Iris pigment epithelial cell (primary cell): ENCODE data around the gene PPP1R18.
A peak's percentile ranks its signal among the peaks of the same experiment; 100 is the strongest.

Experiments used
- DNase-seq: peaks from one replicate; pipeline ENCODE4 v3.0.0-alpha.2; 2011; ENCODE audit warnings: low read depth

The PPP1R18 gene

DNA sequence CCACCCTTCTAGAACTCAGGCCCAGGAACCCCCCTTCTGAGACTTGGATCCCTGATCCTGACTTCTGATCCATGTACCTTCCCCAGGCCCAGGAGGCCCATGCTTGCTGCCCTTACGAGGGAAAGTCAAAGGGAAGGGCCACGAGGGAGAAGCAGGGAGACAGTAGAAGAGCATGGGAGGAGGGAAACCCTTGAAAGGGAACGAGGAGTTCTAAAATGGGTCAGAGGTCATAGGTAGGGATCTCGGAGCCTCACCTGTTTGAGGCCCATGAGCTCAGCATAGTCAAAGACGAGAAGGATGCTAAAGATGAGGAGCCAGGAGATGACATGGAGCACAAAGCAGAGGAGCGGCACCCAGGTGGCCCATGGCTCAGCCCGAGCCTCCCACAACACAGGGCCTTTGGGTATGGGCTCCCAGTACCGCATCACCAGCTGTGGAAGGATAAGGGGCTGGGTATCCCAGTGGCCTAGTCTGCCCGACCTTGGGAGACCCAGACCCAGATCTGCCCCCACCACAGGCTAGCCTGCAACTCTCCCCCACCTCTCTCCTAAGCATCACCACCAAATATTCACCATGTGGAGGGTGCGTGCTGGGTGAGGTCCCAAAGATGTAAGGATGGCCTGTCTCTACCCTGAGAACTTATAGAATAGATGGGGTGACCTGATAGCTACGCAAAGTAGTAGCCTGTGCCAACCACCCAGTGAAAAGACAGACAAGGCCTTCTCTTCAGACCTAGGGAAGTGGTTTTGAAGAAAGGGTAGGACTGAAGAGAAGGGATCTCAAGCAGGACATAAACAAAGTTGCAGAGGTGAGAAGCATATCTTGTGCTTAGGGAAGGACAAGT lies 2.8 kb upstream of the PPP1R18 start:
- DNase-seq = no peak

DNA sequence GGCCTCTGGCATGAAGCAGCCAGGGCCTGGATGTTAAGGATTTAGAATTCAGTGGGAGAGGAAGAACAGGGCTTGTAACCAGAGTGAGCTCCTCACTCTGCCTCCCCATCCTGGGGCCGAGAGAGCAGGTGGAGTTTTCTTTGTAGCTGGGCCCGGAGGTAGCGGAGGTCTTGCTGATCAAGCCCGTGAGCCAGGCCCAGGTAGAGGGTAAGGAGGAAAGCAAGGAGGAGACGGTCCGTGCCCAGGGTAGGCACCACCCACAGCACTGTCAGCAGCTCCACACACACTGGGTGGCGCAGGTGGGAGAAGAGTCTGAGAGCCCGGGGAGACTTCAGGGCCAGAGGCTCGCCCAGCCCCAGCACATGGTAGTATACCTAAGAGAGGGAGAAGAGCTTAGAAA lies 2.1 kb upstream of the PPP1R18 start:
- no peak for DNase-seq

DNA sequence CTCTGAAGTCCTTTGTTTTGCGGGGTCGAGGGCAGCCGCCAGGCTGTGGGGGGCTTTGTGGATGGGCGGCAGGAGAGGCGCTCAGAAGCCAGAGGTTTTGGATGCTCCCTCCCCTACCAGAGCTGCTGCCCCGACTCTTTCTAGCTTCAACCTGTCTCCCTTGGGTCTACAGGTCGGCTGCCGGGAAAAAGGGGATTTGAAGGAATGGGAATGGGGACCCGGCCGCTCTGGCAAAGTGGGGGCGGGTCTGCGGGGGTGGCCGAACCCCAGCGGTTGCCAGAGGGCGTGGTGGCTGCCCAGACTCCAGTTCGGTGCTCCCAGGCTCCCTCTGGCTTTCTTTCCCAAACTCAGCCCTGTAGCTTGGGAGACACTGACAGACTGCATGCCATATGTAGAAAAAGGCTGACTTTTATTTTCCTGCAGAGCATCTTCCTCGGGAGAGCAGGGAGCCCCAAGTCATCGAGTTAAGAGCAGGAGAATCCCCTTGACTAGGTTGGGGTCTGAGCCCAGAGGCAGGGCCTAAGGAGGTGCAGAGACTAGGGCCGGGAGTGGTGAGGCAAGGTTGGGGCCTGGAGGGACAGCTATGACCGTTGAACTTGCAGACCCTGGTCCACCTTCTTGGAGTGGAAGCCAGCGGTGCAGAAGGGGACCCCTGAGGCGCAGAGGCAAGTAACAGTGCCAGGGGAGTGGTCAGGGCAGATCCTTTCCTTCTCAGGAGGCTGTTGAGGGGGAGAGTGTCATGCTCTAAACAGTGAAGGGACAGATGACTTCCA lies 1.4 kb upstream of the PPP1R18 start:
- peak; percentile 44 for DNase-seq

DNA sequence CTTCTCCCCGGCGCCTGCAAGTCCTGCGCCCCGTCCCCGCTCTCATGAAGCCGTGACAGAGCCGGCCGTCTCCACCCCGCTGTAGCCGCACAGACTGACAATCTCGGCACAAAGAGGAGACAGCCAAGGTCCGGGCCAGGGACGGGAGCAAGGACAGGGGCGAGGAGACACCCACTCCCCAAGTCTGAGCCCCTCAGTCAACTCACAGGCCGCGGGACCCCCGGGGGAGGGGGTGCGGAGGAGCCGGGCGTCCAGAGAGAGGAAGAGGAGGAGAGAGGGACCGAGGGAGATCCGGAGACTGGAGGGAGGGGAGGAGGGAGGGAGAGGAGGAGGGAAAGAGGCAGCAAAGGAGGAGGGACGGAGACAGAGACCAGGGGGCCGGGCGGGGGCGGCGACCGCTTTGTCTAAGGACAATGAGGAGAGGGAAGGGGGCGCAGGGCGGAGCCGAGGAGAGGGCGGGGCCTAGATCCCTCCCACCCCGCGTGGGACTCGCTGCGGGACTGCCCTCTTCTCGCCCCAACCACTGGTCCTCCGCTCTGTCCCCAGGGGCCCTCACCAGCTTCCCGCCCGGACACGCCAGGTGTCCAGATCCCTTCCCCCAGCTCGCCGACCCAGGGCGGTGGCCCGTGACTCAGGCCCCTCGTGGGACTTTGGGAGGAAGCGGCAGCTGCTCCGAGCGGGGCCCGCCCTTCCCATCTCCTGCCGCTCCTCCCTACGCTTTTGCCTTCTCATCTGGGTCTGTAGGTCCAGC lies 638 bp upstream of the PPP1R18 start:
- peak; percentile 92 for DNase-seq

DNA sequence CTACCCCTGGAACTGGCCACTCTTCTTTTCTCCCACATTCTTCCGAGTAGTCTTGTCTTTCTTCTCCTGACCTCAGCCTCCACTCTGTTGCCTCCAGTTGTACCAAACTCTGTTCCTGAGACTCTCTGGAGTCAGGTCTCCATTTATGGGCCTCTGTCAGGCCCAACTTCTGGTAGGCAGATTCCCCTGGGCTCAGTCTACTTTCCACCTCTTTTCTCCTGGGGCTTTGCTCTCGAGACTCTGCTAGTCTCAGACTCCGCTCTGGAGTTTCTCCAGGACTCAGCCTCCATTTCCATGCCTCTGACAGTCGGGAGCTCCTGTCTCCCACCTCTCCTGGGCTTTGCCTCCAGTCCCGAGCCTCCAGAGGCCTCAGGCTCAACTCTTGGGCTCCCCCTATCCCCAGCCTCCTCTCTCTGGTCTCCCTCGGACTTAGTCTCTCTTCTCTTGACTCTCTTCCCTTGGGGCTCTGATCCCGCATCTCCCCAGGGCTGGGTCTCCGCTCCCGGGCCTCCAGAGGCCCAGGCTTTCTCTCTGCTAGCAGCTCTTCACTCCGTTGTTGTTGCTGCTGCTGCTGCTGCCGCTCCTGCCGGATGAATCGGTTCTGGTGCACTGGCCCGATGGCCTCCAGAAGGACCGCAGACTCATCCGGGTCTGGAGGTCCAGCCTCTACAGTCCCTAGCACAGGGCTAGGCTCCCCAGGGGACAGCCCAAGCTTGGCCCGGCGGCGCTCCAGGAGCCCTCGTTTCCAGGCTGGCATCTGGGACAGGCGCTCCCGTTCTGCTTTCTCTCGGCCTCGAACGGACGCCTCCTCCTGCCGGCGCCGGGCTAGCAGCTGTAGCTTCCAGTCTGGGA lies 1.1 kb downstream of the PPP1R18 start:
- peak; percentile 55 for DNase-seq

DNA sequence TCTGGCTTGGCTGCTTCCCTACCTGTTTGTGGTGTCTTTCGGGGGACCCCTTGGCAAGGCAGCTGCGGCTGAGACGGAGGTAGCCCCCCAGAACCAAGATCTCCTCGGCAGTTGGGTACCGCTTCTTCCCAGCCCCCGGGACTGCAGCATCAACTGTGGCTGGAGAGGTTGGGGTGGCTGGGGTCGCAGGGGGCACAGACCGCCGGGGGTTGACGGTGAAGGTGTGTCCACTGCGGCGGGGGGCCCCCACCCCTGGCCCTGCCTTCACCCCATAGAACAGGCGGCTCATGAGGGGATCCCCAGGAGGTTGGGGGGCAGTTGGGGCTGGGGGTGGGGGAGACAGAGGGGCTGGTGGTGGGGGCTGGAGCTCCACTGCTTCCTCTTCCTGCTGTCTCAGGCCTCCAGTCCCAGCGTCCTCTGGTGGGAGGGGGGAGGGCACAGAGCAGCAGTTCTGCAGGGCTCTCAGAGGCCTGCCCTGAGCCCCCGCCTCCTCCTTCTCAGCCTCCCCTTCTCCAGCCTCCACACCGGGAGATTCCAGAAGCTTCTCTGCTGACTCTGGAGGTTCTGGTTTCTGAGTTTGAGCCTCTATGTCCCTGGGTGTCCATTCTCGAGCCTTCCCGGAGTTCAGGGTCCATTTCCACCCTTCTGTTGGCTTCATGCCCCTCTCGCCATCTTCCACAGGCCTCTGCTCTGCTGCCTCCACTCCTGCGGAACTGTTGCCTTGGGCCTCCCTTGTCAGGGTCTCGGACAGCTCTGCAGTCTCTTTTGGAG lies 1.9 kb downstream of the PPP1R18 start:
- peak; percentile 58 for DNase-seq

DNA sequence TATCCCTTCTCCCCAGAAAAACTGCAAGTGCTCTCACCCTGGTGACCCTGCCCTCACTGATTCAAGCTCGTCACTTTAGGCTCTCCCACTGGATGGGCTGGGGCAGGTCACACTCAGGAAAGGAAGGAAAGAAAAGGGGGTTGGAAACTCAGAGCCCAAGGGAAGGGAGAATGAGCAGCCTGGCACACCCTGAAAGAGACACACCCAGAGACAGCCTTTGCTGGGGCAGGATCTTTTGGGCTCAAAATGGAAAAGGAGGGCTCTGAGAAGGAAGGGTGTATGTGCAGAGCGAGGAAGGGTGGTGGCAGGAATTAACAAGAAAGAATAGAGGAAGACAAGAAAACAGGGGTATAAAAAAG lies 2.5 kb downstream of the PPP1R18 start:
- DNase-seq = no peak

DNA sequence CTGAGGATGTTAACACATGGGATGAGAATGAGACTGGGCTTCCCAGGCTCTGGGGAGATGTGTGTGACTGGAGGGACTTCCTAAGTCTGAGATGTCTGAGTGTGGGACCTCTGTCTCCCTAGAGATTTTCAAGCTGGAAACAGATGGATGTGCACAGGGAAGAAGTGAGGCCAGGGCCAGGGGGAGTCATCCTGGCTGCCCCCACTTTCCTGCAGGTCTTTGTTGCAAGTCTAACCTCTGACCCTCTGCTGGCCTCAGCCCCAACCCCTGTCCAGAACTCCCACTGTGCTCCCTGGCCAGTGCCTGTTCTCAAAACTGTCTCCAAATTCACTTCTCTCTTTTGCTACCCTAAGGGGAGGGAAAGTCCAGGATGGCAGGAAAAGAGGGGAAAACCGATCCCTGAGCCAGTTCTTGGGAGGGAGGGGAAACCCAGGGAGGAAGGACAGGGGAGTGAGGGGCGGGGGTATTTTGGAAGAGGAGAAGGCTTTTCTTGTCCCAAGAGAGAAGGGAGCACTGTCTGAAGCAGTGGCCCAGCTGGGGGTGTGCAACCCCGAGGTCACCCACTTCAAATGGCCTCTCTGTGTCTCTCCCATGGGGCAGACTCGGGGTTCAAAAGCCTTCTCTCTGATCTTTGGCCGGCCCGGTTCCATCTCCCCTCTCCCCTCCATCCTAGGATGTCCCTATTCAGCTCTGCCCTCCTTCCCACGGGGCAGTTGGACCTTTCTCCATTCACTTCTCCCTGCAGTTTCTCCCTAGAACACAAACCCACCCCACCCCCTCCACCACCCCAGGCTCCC lies 3.1 kb downstream of the PPP1R18 start:
- no peak for DNase-seq

DNA sequence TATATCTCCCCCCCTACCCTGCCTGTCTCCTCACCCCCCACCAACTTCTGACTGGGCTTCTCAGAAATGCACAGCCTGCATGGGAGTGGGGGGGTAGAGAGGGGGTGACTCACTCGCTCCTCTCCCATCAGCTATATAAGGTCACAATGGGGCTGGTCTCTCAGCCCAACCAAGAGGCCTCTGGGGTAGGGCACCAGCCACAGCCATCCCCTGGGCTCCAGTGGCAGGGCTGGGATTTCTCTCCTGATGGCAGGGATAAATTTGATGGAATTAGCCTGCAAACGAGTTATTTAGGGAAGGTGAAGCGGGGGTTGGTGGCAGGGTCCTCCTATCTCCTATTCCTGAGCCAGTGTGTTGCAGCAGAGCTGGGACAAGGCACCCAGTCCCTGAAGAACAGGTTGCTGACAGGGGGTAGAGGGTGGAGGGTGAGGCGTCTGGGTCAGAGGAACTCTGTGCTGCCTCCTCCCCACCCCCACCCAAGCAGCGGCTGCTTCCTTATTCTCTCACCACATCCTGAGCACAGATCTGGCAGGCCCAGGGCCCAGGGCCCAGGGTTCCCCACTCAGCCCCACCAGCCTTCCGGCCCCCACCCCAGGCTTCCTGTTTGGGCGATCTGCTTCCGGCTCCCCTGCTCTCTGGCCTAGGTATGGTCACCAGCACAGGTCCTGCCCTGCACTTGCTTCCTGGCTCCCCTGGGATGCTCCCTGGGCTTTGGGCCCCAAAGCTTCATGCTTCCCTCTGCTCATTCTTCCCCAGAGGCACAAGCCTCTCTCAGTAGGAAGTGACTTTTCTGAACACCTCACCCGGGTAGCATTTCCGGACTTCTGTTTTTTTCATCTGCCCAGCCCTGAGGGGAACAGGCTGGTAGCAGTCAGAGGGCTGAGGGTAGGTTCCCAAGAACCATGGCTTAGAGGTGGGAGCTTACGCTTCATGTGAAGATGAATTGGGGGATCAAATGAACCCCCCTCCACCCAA lies 4.0 kb downstream of the PPP1R18 start:
- DNase-seq = peak; percentile 93

DNA sequence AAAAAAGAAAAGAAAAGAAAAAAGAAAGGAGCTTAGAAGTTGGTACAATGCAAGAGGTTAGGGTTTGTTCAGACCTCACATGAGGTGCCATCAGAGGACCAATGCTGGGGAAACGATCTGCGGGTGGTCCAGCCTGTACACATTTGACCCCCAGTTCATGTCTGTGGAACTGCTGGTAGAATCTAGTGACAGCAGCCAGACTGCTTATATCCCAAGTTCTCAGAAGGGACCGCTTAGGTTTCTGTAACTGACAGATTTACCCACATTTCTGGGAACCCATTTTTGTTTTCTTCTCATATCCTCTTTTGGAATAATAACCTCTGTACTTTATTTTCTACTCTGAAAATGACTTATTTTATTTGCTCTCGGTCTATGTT lies 4.7 kb downstream of the PPP1R18 start:
- DNase-seq = no peak

DNA sequence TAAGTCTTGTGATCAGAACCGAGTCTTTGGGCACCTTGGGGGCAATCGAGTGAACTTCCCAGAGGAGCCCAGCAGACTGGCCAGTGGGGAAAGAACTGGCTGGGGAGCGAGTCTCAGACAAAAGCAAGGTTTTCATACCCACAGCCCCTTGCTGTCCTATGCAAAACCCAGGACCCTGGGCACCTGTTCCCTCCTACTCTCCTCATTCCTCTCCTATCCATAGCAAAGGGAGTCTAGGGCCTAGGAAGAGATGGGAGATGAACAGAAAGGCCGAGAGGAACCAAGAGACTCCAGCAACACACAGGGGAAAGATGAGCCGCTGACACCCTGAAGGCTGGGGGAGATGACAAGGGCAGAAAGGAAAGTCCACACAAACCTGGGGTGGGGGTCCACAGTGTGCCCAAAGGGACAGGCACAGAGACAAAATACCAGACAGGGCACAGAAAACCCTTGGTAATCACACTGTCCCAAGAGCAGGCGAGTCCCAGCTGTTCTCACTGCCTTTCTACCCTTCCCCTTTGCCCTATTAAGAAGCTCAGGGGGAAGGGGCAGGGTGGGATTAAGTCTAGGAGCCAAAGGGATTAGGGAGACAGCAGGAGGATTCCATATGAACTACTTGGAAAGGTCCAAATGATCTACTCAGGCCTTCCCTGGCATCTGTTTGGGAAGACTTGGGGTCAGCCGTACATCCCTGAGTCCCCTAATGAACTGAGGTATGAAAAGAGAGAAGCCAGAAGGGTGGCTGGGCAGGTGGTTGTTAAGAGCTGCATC lies 6.5 kb downstream of the PPP1R18 start:
- no peak for DNase-seq

DNA sequence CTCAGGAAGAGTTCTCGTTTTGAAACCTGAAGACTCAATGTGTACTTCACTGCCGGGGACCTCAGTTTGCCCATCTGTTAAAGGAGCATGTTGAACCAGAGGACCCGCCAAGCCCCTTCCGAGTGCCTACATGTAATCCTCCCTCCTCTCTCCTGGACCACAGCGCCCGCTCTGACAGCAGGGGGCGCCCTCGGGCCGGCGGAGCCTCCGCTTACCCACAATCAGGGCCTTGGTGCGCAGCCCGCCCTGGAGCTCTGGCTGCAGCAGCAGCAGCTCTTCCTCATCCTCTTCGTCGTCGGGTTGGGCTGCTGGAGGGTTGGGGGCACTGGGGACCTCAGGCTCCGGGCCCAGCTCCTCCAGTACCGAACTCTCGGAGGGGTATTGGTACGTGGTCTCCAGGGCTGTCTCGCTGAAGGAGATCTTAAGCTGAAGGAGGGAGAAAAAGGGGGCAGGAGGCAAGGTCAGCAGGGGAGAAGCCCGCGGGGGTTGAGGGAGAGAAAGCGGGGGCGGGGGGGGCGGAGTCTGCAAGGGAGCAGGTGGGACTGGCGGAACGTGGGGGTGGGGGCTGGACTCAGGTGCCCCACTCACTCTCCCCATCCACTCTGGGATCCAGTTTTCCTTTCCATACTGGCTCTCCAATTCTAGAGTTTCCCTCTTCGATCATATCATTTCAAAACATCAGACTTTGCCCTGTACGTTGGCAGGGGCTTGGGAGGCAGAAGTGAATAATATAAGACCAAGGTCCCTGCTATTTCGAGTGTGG lies 7.3 kb downstream of the PPP1R18 start:
- DNase-seq = peak; percentile 77

DNA sequence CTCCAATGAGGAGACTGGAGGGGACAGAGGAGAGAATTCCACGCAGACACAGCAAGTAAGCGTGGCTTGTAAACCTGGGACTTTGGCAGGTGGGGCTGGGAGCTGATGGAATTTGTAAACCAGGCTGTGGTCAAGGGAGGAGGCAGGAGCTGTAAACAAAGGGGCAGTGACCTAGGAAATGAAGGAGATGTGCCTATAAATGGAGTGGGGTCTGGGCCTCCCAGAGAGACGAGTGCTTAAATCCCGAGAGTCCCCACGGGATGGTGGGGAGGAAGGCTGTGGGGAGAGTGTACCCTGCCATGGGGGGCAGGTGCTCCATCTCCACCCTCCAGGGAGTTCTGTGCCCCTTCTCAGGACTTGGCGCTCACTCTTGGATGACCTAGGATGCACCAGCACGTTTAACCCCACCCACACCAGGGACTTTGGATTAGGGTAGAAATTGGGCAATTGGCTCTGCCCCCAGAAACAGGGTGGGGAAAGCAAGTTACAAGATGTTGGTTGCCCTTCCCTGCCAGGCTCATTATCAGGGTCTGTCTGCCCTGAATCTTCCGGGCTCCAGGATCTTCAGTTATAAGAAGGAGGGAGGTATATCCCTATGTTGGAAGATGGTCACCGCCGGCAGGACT lies 9.7 kb downstream of the PPP1R18 start:
- DNase-seq = no peak

DNA sequence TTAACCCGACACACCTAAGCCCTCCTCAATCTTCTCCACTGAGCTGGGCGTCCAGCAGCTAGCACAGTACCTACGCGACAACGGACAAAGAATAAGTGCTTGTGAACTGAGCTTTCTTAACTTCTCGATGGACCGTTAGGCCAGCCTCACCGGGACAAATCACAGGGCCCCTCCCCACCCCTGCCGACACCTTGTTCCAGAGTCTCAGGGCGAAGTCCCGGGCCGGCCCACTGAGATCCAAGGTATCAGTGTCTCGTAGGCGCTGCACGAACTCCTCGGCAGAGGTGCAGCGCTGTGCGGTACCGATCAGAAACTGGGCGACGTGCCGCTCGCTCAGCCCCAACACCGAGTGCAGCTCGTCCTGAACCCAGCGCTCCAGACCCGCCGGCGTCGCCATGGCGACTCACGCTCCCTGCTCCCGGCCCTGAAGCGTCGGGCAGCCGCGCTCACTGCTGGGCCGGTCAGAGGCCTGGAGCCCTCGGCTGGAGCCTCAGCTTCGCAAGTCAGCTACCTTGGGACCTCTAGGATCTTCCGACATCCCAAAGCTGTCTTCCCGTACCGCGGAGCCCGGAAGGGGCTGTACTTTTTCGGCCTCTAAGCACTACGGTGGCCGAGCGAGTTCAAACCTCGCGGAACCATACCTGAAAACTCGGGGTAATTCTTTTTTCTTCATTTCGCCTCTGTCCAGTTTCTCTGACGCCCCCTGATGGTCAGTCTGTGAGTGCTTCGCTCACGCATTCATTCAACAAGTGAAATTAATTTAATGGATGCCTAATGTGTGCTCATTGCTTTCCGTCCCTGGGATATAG lies 13.8 kb downstream of the PPP1R18 start, which contains the start of gene DHX16:
DHX16 (minus strand) TSS at position 562 of the 809 bp plus-strand sequence; CDS start at position 397, 165 bp downstream.
- peak; percentile 98 for DNase-seq

DNA sequence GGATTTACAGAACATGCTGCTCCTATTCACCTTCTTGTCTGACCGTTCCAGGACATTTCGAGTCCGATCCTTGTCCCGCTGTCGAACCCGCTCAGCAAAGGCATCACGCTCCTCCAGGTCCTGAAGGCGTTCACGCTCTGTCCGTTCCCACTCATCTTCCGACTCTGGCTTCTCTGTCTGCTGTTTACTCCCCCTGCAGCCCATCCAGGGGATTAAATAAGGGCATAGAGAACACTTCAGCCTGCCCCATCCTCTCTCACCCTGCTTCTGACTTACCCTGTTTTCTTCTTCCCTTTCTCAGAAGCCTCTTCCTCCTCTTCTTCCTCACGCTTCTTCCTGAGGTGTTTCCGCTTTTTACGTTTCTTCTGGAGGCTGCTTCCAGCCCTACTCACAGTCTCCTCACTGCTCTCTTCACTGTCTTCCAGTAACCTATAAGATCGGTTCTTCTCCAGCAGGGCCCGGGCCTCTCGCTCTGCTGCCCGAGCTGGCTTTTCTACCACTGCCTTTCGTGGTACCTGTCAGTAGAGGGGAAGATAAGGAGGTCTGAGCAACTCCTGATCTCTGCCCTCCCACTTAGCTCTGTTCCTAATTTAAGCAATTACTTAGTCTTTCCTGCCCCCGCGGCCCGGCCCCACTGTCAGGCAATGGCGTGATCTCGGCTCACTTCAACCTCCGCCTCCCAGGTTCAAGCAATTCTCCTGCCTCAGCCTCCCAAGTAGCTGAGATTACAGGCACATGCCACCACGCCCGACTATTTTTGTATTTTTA lies 15.5 kb downstream of the PPP1R18 start:
- no peak for DNase-seq
